Measurements from ENCODE around the gene SORBS1.

The SORBS1 gene

GRCh38 chr10:95516774-95517373 lies 44.3 kb downstream of the SORBS1 start:
- no peak for DNase-seq (ENCODE audit: low read depth in 2 of 2)

- no peak for DNase-seq (ENCODE audit: low read depth in 2 of 2)
Observed at GRCh38 chr10:95513941-95514392, 47.2 kb downstream of the SORBS1 start.

GRCh38 chr10:95513008-95513589 lies 48.1 kb downstream of the SORBS1 start:
- DNase-seq (ENCODE audit: low read depth in 2 of 2) = no peak

- DNase-seq (ENCODE audit: low read depth in 2 of 2) = no peak
Observed at GRCh38 chr10:95511314-95511713, 49.9 kb downstream of the SORBS1 start.

- DNase-seq (ENCODE audit: low read depth in 2 of 2) = no peak
Observed at GRCh38 chr10:95509251-95509650, 51.9 kb downstream of the SORBS1 start.

GRCh38 chr10:95508730-95509129 lies 52.4 kb downstream of the SORBS1 start:
- no peak for DNase-seq (ENCODE audit: low read depth in 2 of 2)

GRCh38 chr10:95506056-95506737 lies 55.0 kb downstream of the SORBS1 start:
- DNase-seq (ENCODE audit: low read depth in 2 of 2) = no peak

GRCh38 chr10:95505641-95506040 lies 55.5 kb downstream of the SORBS1 start:
- DNase-seq (ENCODE audit: low read depth in 2 of 2) = no peak

- DNase-seq (ENCODE audit: low read depth in 2 of 2) = no peak
Observed at GRCh38 chr10:95505084-95505610, 56.0 kb downstream of the SORBS1 start.

- no peak for DNase-seq (ENCODE audit: low read depth in 2 of 2)
Observed at GRCh38 chr10:95504246-95504691, 56.9 kb downstream of the SORBS1 start.

GRCh38 chr10:95503526-95503925 lies 57.6 kb downstream of the SORBS1 start:
- no peak for DNase-seq (ENCODE audit: low read depth in 2 of 2)

- DNase-seq (ENCODE audit: low read depth in 2 of 2) = no peak
Observed at GRCh38 chr10:95503001-95503400, 58.2 kb downstream of the SORBS1 start.

GRCh38 chr10:95502377-95502776 lies 58.8 kb downstream of the SORBS1 start:
- no peak for DNase-seq (ENCODE audit: low read depth in 2 of 2)

- no peak for DNase-seq (ENCODE audit: low read depth in 2 of 2)
Observed at GRCh38 chr10:95501203-95502094, 59.7 kb downstream of the SORBS1 start.

GRCh38 chr10:95500649-95501048 lies 60.5 kb downstream of the SORBS1 start:
- DNase-seq (ENCODE audit: low read depth in 2 of 2) = no peak

GRCh38 chr10:95500097-95500496 lies 61.1 kb downstream of the SORBS1 start:
- DNase-seq (ENCODE audit: low read depth in 2 of 2) = no peak

- DNase-seq (ENCODE audit: low read depth in 2 of 2) = no peak
Observed at GRCh38 chr10:95499482-95499989, 61.6 kb downstream of the SORBS1 start.

- no peak for DNase-seq (ENCODE audit: low read depth in 2 of 2)
Observed at GRCh38 chr10:95496951-95497350, 64.2 kb downstream of the SORBS1 start.

- DNase-seq (ENCODE audit: low read depth in 2 of 2) = no peak
Observed at GRCh38 chr10:95496246-95496911, 64.8 kb downstream of the SORBS1 start.

GRCh38 chr10:95493862-95494261 lies 67.3 kb downstream of the SORBS1 start:
- no peak for DNase-seq (ENCODE audit: low read depth in 2 of 2)

- DNase-seq (ENCODE audit: low read depth in 2 of 2) = no peak
Observed at GRCh38 chr10:95487994-95488393, 73.2 kb downstream of the SORBS1 start.
